GM12892 (cell line): ENCODE measurements around the gene EQTN.

Experiments
- DNase-seq: peaks from one replicate; pipeline ENCODE4 v3.0.0; 2011; ENCODE audit not compliant: insufficient read length
- FAIRE-seq: peaks from 2 replicates; lab custom pipeline; 2011; peaks lifted over from hg19 to GRCh38; lab: Jason Lieb, UNC
- POLR2A ChIP-seq: IDR thresholded peaks from 2 replicates; pipeline ENCODE4 v1.6.1; 2011; ENCODE audit warnings: low read depth, low read length, control low read depth
- POLR2AphosphoS5 ChIP-seq: IDR thresholded peaks from 2 replicates; pipeline ENCODE4 v1.6.1; 2011; ENCODE audit warnings: low read depth, low read length, control low read depth
- TAF1 ChIP-seq: IDR thresholded peaks from 2 replicates; pipeline ENCODE4 v1.6.1; 2011; ENCODE audit warnings: low read depth, mild to moderate bottlenecking, control low read depth, low read length, borderline replicate concordance

Gene EQTN

GRCh38 chr9:27292659-27293405 lies 4.1 kb downstream of the EQTN start:
- TF ChIP-seq POLR2AphosphoS5 = no peak
- no peak for TF ChIP-seq TAF1
- no peak for TF ChIP-seq POLR2A
- FAIRE-seq (no peak), DNase-seq (no peak)

GRCh38 chr9:27291292-27291691 lies 5.7 kb downstream of the EQTN start:
- no peak for FAIRE-seq
- no peak for DNase-seq
- TF ChIP-seq TAF1 (no peak), POLR2A (no peak), POLR2AphosphoS5 (no peak)

DNA sequence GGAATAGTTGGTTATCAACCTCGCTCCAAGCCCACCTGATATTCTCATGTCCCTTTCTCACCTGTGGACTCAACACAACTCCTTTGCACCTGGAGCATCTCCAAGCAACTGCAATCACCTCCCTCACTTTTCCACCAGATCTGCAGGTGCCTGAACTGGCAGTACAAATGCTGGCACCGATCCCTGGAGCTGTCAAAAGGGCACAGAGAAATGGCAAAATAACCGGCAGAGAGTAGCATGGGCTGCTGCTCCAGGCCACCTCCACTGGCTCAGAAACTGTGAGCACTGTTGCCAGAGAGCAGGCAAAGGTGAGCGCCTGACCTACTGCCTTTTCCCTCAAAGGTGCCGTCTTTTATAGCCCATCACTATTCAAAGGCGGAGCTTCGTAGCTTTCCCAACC lies 14.7 kb downstream of the EQTN start:
- TF ChIP-seq POLR2A (no peak), TAF1 (no peak), POLR2AphosphoS5 (no peak)
- FAIRE-seq = no peak
- no peak for DNase-seq

- FAIRE-seq = no peak
- DNase-seq = no peak
- TF ChIP-seq POLR2A (no peak), TAF1 (no peak), POLR2AphosphoS5 (no peak)
These were observed 16.1 kb downstream of the EQTN start for GRCh38 chr9:27280860-27281259.

DNA sequence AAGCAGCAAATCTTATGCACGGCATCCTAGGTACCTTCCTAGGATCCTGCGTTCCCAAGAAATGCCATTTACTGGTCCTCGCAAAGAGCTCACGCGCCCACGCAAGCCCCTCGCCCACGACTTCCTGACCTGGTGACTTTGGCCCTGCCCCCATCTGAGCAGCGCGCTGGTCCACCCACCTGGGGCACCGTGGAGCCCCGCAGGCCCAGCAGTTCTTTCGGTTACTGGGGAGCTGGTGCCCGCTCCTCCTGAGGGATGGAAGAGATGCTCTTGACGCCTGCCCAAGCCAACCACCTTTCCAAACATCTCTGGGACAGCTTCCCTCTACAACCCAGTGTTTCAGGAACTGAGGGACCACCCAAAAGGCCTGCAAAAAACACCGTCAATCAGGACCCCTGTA lies 16.7 kb downstream of the EQTN start:
- FAIRE-seq = no peak
- DNase-seq = no peak
- TF ChIP-seq POLR2A (no peak), POLR2AphosphoS5 (no peak), TAF1 (no peak)

GRCh38 chr9:27279611-27280010 lies 17.3 kb downstream of the EQTN start:
- FAIRE-seq (no peak), DNase-seq (no peak)
- TF ChIP-seq POLR2AphosphoS5 = no peak

DNA sequence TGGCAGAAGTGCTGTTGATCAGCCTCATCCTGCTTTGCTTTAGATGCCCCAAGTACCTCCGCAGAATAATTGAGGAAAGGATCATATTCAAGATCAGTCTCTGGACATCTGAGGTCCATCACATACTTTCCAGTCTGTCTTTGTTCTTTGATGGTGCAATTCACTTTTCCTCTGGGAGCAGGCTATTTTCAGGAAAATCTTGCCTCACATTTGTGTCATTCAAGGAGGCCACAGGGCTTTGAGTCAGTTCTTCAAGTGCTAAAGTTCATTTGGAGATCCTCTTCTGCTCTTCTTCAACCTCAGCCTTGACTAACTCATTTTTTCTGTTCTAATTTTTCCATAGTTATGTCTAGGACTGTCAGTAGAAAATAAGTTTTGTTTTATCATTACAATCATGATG lies 18.6 kb downstream of the EQTN start:
- DNase-seq = no peak
- TF ChIP-seq POLR2AphosphoS5 (no peak), TAF1 (no peak), POLR2A (no peak)
- FAIRE-seq = no peak

DNA sequence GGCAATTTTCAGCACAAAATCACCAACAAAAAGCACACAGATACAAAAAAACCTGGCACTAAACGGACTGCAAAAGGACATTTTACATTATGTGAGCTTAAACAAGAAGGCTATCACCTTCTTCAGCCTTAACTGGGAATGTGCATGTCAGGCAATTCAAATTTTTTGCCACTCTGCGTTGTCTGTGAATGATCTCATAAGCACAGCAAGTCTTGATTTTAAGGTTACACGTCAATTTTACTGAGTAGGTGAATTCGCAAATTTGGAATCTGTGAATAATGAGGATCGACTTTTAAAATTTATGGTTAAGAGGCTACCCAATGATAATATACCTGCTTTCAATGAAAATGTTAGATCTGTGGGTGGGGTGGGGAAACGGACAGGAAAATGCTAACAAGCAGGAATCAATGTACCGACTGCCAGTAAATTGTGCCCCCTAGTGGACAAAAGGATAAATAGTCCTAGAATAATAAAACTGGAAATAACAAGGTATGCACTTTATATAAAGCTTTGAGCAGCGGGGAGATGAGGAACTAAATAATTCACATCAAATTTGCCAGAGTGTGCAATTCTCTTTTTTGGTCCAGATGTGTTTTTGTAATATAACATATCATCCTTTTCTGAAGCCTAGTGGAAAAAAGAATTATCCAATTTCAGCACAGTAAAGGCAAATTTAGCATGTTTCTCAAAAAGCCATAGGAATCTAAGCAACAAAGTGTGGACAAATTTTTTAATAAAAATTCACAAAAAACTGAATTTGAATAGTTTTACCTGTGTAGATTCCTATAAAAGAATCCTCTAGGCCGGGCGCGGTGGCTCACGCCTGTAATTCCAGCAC lies 20.5 kb downstream of the EQTN start:
- peak; percentile 5 for DNase-seq
- TF ChIP-seq POLR2A (no peak), POLR2AphosphoS5 (no peak), TAF1 (no peak)
- FAIRE-seq = peak; percentile 38

DNA sequence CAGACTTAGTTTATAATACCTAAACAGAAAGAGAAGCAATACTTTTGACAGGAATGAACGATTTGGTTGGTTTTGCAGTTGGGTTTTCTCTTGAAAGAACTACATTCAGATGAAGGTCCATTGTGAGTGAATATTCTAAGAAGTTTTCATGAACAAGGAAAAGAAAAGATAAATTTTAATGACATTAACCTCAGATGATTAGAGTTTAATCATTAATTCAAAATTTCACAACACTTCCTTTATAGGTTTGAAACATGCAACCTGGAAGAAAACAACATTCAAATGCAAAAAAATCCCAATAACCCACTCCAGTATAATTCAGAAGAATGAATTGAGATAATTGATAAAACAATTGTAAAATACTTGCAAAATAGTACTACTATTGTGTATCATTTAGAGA lies 23.8 kb downstream of the EQTN start:
- no peak for TF ChIP-seq POLR2AphosphoS5
- TF ChIP-seq POLR2A = no peak
- TF ChIP-seq TAF1 = no peak
- no peak for FAIRE-seq
- DNase-seq = no peak

- FAIRE-seq = no peak
- no peak for DNase-seq
- no peak for TF ChIP-seq POLR2AphosphoS5
- no peak for TF ChIP-seq TAF1
- no peak for TF ChIP-seq POLR2A
These were observed 24.8 kb downstream of the EQTN start for GRCh38 chr9:27272103-27272502.

GRCh38 chr9:27261517-27262211 lies 35.3 kb downstream of the EQTN start:
- DNase-seq (no peak), FAIRE-seq (no peak)
- TF ChIP-seq POLR2AphosphoS5 = no peak
- no peak for TF ChIP-seq TAF1
- no peak for TF ChIP-seq POLR2A

DNA sequence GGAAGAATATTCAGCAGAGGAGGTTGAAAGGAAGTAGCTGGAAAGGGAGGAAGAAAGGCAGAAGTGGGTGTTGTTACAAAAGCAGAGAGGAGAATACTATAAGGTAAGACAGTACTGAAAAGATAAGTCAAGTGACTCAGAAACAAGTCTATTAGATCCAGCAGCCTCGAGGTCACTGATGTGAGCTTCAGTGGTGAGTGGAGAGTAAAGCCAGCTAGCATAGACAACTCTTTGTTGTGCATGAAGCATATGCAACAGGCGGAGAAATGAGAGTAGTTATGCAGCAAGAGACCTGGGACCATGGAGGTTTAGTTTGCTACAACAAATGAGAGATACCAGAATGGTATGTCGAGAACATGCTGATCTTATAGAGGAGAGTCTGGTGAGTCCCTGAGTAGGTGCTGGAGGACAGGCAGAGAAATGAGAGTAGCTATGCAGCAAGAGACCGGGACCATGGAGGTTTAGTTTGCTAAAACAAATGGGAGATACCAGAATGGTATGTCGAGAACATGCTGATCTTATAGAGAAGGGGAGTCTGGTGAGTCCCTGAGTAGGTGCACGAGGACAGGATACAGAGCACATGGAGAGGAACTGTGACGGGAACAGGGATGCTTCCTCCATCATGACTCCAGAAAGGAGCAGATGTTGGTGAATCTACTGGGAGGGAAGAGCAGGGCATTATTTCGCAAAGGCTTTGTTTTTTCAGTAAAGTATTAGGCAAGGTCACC lies 36.0 kb downstream of the EQTN start:
- TF ChIP-seq POLR2A (no peak), POLR2AphosphoS5 (no peak), TAF1 (no peak)
- FAIRE-seq = no peak
- no peak for DNase-seq
